ENCODE data around the gene ARSA. TPM values are rescaled to one million over a fixed set of nuclear protein-coding genes. Genes with fewer than 3 reads are reported as not detected.

ARSA gene
- polyA plus RNA-seq = 12.1 to 20.8 TPM (median 19.5 TPM) in 3 replicates
- polyA plus RNA-seq (2011; ENCODE audit: low read depth) = 6.8 TPM
- 6.7 and 16.9 TPM in 2 replicates for polyA plus RNA-seq (2011; cell fraction: cytosol; rRNA removed)
- polyA plus RNA-seq (2011; cell fraction: nucleus; rRNA removed) = 68.3 and 101 TPM in 2 replicates
- 22.7 and 31.0 TPM in 2 replicates for polyA plus RNA-seq (2012; ENCODE audit: low replicate concordance)
- polyA minus RNA-seq = 9.6 to 14.0 TPM (median 10.9 TPM) in 3 replicates
- 30.9 TPM for polyA minus RNA-seq (2011; cell fraction: cytosol; rRNA and poly(A)+ RNA removed)
- 36.3 and 36.8 TPM in 2 replicates for polyA minus RNA-seq (2011; cell fraction: nucleus; rRNA and poly(A)+ RNA removed)

DNA sequence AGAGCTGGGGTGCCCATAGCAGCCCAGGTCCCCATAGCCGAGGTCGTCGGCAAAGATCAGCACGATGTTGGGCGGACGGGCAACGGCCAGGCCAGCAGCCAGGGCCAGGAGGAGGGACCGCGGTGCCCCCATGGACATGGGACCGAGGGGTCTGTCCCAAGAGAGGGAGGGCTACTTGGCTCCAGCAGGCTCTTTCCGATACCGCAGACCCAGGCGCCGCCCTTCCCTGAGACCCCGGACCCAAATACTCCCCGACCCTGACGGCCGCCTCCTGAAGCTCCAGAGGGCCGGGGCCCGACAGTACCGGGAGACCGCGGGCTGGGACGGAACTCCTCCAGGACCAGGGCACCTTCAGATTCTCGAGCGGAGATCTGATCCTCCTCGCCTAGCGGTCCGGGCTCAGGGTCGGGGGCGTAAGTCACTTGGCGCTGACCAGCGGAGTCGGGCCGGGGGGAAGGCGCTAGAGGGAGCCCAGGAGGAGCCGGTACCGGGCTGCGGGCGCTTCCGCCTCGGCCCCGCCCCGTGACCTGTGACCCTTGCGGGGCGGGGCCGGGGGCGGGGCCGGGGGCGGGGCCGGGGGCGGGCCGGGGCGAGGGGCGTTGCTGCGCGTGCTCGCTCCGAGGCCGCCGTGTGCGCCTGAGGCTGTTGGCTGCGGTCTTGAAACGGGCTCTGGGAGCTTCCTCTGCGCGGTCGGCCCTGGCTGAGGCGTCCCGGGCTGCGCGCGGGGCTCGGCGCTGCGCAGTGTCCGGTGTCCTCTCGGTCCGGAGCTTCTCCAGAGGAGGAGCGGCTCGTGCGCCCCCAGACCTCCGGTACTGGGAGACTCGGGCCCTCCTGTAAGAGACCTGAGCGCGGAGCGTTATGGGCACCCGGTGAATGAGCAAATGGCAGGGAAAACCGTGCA, at the start of gene ARSA:
Gene ARSA, minus strand, starts transcription at position 511 of the 901 bp plus-strand sequence. Its CDS starts 373 bp downstream, at position 138.
- DNase-seq (ENCODE audit: low read depth, low spot score) = no peak
- Histone ChIP-seq H3K4me2 (ENCODE audit: control insufficient read depth, extremely low read depth, insufficient read depth, low read depth, low read length) (peak within 1 kb of the TSS; percentile 97), H3K4me3 (ENCODE audit: control insufficient read depth in 2 of 3, extremely low read depth in 1 of 3, insufficient read depth in 2 of 3, low read depth in 1 of 3, low read length in 3 of 3) (peak within 1 kb of the TSS; percentile 86 to 93 (median 92)), H3K9me3 (ENCODE audit: control insufficient read depth, low read depth, low read length) (no peaks in the 10 kb centered on the region), H3K79me2 (ENCODE audit: control insufficient read depth, insufficient read depth, low read length) (peaks cover 11% of the 10 kb centered on the region), H4K20me1 (ENCODE audit: control insufficient read depth, extremely low read depth, insufficient read depth, low read length) (no peaks in the 10 kb centered on the region), H3K9ac (ENCODE audit: control insufficient read depth, extremely low read depth, insufficient read depth, low read length) (peak within 1 kb of the TSS; percentile 84), H3K4me1 (ENCODE audit: control insufficient read depth, extremely low read depth, insufficient read depth, low read length) (peaks cover 18% of the 10 kb centered on the region), H3K27ac (ENCODE audit: control insufficient read depth, insufficient read depth, low read length) (peak within 1 kb of the TSS; percentile 64), H2AFZ (ENCODE audit: control insufficient read depth, low read length) (peak within 1 kb of the TSS; percentile 90), H3K9me1 (ENCODE audit: control insufficient read depth, extremely low read depth, insufficient read depth, low read length) (no peaks in the 10 kb centered on the region), H3K27me3 (ENCODE audit: control insufficient read depth, extremely low read depth, insufficient read depth, low read length) (no peaks in the 10 kb centered on the region), H3K36me3 (ENCODE audit: control insufficient read depth in 2 of 2, extremely low read depth in 1 of 2, insufficient read depth in 2 of 2, low read length in 2 of 2) (peaks cover 0 to 9% of the 10 kb centered on the region in 2 experiments)
- dilution Hi-C loops (cut with MboI; ENCODE audit: extremely low pct_ligation_motif_present, low sequenced_read_pairs) = no loop called here
- FAIRE-seq = no peak
- TF ChIP-seq, protein P1, sequence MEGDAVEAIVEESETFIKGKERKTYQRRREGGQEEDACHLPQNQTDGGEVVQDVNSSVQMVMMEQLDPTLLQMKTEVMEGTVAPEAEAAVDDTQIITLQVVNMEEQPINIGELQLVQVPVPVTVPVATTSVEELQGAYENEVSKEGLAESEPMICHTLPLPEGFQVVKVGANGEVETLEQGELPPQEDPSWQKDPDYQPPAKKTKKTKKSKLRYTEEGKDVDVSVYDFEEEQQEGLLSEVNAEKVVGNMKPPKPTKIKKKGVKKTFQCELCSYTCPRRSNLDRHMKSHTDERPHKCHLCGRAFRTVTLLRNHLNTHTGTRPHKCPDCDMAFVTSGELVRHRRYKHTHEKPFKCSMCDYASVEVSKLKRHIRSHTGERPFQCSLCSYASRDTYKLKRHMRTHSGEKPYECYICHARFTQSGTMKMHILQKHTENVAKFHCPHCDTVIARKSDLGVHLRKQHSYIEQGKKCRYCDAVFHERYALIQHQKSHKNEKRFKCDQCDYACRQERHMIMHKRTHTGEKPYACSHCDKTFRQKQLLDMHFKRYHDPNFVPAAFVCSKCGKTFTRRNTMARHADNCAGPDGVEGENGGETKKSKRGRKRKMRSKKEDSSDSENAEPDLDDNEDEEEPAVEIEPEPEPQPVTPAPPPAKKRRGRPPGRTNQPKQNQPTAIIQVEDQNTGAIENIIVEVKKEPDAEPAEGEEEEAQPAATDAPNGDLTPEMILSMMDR (optimal IDR thresholded peaks at IDR 0.05 in 1 of 3, IDR thresholded peaks at IDR 0.05 in 1 of 3, conservative IDR thresholded peaks at IDR 0.05 in 1 of 3; ENCODE audit: extremely low read depth in 1 of 3, insufficient read depth in 2 of 3, low read length in 3 of 3) = peak in 2 of 3 experiments; percentile 46 to 68
- no peak for TF ChIP-seq EZH2 (IDR thresholded peaks at IDR 0.05; ENCODE audit: low read length)

DNA sequence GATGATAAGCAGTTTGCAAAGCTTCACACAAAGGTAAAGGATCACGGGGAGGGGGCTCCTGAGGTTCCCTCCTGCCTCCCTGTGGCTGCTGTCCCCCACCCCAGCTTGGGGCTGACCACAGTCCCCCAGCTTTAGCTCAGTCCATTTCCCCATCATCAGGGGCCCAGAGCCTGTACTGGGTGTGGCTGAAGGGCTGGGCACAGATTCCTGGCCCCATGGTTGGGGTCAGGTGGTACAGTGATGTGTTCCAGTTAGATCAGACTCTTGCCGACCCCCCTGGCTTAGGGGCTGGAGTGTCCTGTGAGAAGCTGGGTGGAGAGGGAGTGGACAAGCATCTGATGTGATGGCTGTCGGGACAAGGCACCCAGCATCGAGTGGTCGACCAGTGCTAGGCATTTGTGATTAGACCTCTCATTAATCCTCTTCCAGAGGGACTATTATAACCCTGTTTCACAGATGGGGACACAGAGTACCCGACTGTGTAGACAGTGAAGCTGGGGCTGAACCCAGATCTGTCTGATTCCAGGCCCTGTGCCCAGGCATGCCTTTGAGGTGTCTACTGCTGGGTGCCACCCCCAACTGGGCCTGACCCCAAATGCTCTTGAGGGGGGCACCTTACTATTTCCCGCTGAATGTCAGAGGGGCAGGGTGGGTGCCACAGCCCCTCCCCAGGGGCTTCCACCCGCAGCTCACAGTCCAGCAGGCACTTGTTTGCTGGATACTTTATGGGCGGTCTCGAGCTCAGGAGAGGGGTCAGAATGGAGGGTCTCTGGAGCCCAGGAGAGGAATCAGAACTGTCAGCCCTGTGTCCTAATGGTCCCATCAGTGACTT, 48.9 kb upstream of the ARSA start:
- Histone ChIP-seq H3K9me3 (ENCODE audit: control insufficient read depth, low read depth, low read length) (no peaks in the 10 kb centered on the region), H4K20me1 (ENCODE audit: control insufficient read depth, extremely low read depth, insufficient read depth, low read length) (no peaks in the 10 kb centered on the region), H3K9ac (ENCODE audit: control insufficient read depth, extremely low read depth, insufficient read depth, low read length) (no peak overlapping the region), H3K79me2 (ENCODE audit: control insufficient read depth, insufficient read depth, low read length) (no peaks in the 10 kb centered on the region), H3K9me1 (ENCODE audit: control insufficient read depth, extremely low read depth, insufficient read depth, low read length) (no peaks in the 10 kb centered on the region), H2AFZ (ENCODE audit: control insufficient read depth, low read length) (no peak overlapping the region), H3K4me1 (ENCODE audit: control insufficient read depth, extremely low read depth, insufficient read depth, low read length) (peaks cover 8% of the 10 kb centered on the region), H3K36me3 (ENCODE audit: control insufficient read depth in 2 of 2, extremely low read depth in 1 of 2, insufficient read depth in 2 of 2, low read length in 2 of 2) (no peaks in the 10 kb centered on the region), H3K4me2 (ENCODE audit: control insufficient read depth, extremely low read depth, insufficient read depth, low read depth, low read length) (no peak overlapping the region), H3K27me3 (ENCODE audit: control insufficient read depth, extremely low read depth, insufficient read depth, low read length) (peaks cover 15% of the 10 kb centered on the region), H3K4me3 (ENCODE audit: control insufficient read depth in 2 of 3, extremely low read depth in 1 of 3, insufficient read depth in 2 of 3, low read depth in 1 of 3, low read length in 3 of 3) (no peak overlapping the region), H3K27ac (ENCODE audit: control insufficient read depth, insufficient read depth, low read length) (no peak overlapping the region)
- dilution Hi-C loops (cut with MboI; ENCODE audit: extremely low pct_ligation_motif_present, low sequenced_read_pairs) = no loop called here
- DNase-seq (ENCODE audit: low read depth, low spot score) (no peak), FAIRE-seq (no peak)
- TF ChIP-seq, protein P1 (optimal IDR thresholded peaks at IDR 0.05 in 1 of 3, IDR thresholded peaks at IDR 0.05 in 1 of 3, conservative IDR thresholded peaks at IDR 0.05 in 1 of 3; ENCODE audit: extremely low read depth in 1 of 3, insufficient read depth in 2 of 3, low read length in 3 of 3) = no peak
- TF ChIP-seq EZH2 (IDR thresholded peaks at IDR 0.05; ENCODE audit: low read length) = no peak

All from keratinocyte (primary cell).